ENCODE data around the gene CCNL2. TPM values are rescaled to one million over a fixed set of nuclear protein-coding genes. Genes with fewer than 3 reads are reported as not detected.

Gene CCNL2
- total and polyA plus RNA-seq, 2 donors (not counting 1 experiment from before 2014, with no cell fraction given): 263 to 347 TPM

- peak overlapping the region; percentile 94 for H3K4me3 Mint-ChIP-seq
- H3K27me3 Mint-ChIP-seq: no peaks in the 10 kb centered on the region
- Histone ChIP-seq H3K27ac (ENCODE audit: low read length in 2 of 2) (peak overlapping the region; percentile 59 to 85), H3K79me2 (ENCODE audit: control insufficient read depth, insufficient read depth, low read length) (peaks cover 58% of the 10 kb centered on the region), H3K9me3 (ENCODE audit: control extremely low read depth in 1 of 3, control insufficient read depth in 2 of 3, insufficient read depth in 1 of 3, low read length in 2 of 3) (no peaks in the 10 kb centered on the region), H3K27me3 (replicated peaks in 1 of 4; ENCODE audit: control extremely low read depth in 1 of 4, control insufficient read depth in 3 of 4, insufficient read depth in 4 of 4, low read length in 3 of 4) (no peaks in the 10 kb centered on the region), H3K36me3 (replicated peaks in 1 of 2; ENCODE audit: control extremely low read depth in 1 of 2, control insufficient read depth in 1 of 2, extremely low read depth in 1 of 2, insufficient read depth in 2 of 2, low read length in 1 of 2) (peaks cover 0 to 47% of the 10 kb centered on the region in 2 experiments), H3K4me3 (ENCODE audit: control extremely low read depth in 1 of 5, extremely low read depth in 1 of 5, insufficient read depth in 1 of 5, low read depth in 2 of 5, low read length in 4 of 5) (peak overlapping the region; percentile 67 to 96 (median 92)), H4K20me1 (ENCODE audit: control insufficient read depth, insufficient read depth, low read length, poor library complexity, severe bottlenecking) (peaks cover 18% of the 10 kb centered on the region), H3K4me2 (replicated peaks; ENCODE audit: low read depth, low read length, poor library complexity, severe bottlenecking) (peak overlapping the region; percentile 91), H3K9ac (ENCODE audit: low read length) (peak overlapping the region; percentile 90), H2AFZ (ENCODE audit: insufficient read depth, low read depth, low read length, poor library complexity, severe bottlenecking) (peak overlapping the region; percentile 70), H3K4me1 (ENCODE audit: control insufficient read depth in 2 of 2, insufficient read depth in 2 of 2, low read length in 2 of 2) (peaks cover 23 to 29% of the 10 kb centered on the region in 2 donors)
- peak overlapping the region; percentile 91 for H3K27ac Mint-ChIP-seq
- 3% methylated on average over 32 of the region's 34 CpGs for WGBS (ENCODE audit: insufficient coverage)
- H3K4me1 Mint-ChIP-seq: peaks cover 47% of the 10 kb centered on the region
- CTCF ChIA-PET: interaction anchor here (0.8 to 2.3 kb wide), 4 partner anchors 8 to 28 kb away, joined by 3 to 12 read pairs (median 6); partner anchors contain the start of genes AURKAIP1 and MRPL20
- POLR2A ChIA-PET: interaction anchor here (2.0 kb wide), 1 partner anchor 25 kb away, joined by 23 read pairs; the partner anchor contains the start of gene AURKAIP1
- ATAC-seq (ENCODE audit: low read depth) (no peak), DNase-seq (no peak)
- intact Hi-C loops (cut with micrococcal nuclease): loop anchor here (1.0 kb wide), 3 partner anchors 7 to 215 kb away; partner anchors contain the start of genes AURKAIP1, MIB2 and MRPL20
- no peak for TF ChIP-seq CTCF (IDR thresholded peaks at IDR 0.05)
- TF ChIP-seq EZH2 (IDR thresholded peaks at IDR 0.05; ENCODE audit: borderline replicate concordance, insufficient read depth, low read depth, low read length, poor library complexity, severe bottlenecking): no peak
- no peaks in the 10 kb centered on the region for H3K9me3 Mint-ChIP-seq (ENCODE audit: insufficient read depth)
Observed at GRCh38 chr1:1399872-1400575, 889 bp upstream of the CCNL2 start.
